ENCODE data around the gene WTIP.
A peak's percentile ranks its signal among the peaks of the same experiment; 100 is the strongest.
"Not testable (repeated sequence)": the region's sequence is repeated elsewhere in the genome, so short reads cannot be mapped to it uniquely, and the experiment has no call there.

Gene WTIP

GRCh38 chr19:34480971-34481841, at the start of gene WTIP:
Gene WTIP, plus strand, starts transcription at chr19:34481758. Its CDS starts 217 bp downstream, at chr19:34481975.
- peak; percentile 88 for DNase-seq (ENCODE audit: low read depth, low spot score)

- peak; percentile 36 for DNase-seq (ENCODE audit: low read depth, low spot score)
Observed at GRCh38 chr19:34432797-34433196, 48.8 kb upstream of the WTIP start.

GRCh38 chr19:34436716-34437115, 44.8 kb upstream of the WTIP start:
- DNase-seq (ENCODE audit: low read depth, low spot score), result no peak

- no peak for DNase-seq (ENCODE audit: low read depth, low spot score)
Observed at GRCh38 chr19:34448191-34448590, 33.4 kb upstream of the WTIP start.

- no peak for DNase-seq (ENCODE audit: low read depth, low spot score)
Observed at GRCh38 chr19:34452723-34453122, 28.8 kb upstream of the WTIP start.

- no peak for DNase-seq (ENCODE audit: low read depth, low spot score)
Observed at GRCh38 chr19:34454091-34454490, 27.5 kb upstream of the WTIP start.

- DNase-seq (ENCODE audit: low read depth, low spot score), result no peak
Observed at GRCh38 chr19:34454685-34455084, 26.9 kb upstream of the WTIP start.

GRCh38 chr19:34455783-34456480, 25.6 kb upstream of the WTIP start:
- not testable (repeated sequence) for DNase-seq (ENCODE audit: low read depth, low spot score)

GRCh38 chr19:34457446-34457845, 24.1 kb upstream of the WTIP start:
- DNase-seq (ENCODE audit: low read depth, low spot score), result no peak

GRCh38 chr19:34458677-34459076, 22.9 kb upstream of the WTIP start:
- no peak for DNase-seq (ENCODE audit: low read depth, low spot score)

- DNase-seq (ENCODE audit: low read depth, low spot score), result peak; percentile 20
Observed at GRCh38 chr19:34459614-34460013, 21.9 kb upstream of the WTIP start.

- DNase-seq (ENCODE audit: low read depth, low spot score), result no peak
Observed at GRCh38 chr19:34461375-34462100, 20.0 kb upstream of the WTIP start.

- not testable (repeated sequence) for DNase-seq (ENCODE audit: low read depth, low spot score)
Observed at GRCh38 chr19:34464785-34465184, 16.8 kb upstream of the WTIP start.

GRCh38 chr19:34468409-34468808, 13.1 kb upstream of the WTIP start:
- no peak for DNase-seq (ENCODE audit: low read depth, low spot score)

- DNase-seq (ENCODE audit: low read depth, low spot score), result not testable (repeated sequence)
Observed at GRCh38 chr19:34469026-34469425, 12.5 kb upstream of the WTIP start.

- no peak for DNase-seq (ENCODE audit: low read depth, low spot score)
Observed at GRCh38 chr19:34471906-34472700, 9.5 kb upstream of the WTIP start.

- no peak for DNase-seq (ENCODE audit: low read depth, low spot score)
Observed at GRCh38 chr19:34474233-34474989, 7.1 kb upstream of the WTIP start.

- no peak for DNase-seq (ENCODE audit: low read depth, low spot score)
Observed at GRCh38 chr19:34475026-34475974, 6.3 kb upstream of the WTIP start.

GRCh38 chr19:34475975-34476594, 5.5 kb upstream of the WTIP start:
- no peak for DNase-seq (ENCODE audit: low read depth, low spot score)
